ENCODE data around the gene SURF4. TPM values are rescaled to one million over a fixed set of nuclear protein-coding genes. Genes with fewer than 3 reads are reported as not detected.
A peak's percentile ranks its signal among the peaks of the same experiment; 100 is the strongest.

SURF4 gene
- total RNA-seq, 2 donors from 2014 or later = 185 to 204 TPM

DNA sequence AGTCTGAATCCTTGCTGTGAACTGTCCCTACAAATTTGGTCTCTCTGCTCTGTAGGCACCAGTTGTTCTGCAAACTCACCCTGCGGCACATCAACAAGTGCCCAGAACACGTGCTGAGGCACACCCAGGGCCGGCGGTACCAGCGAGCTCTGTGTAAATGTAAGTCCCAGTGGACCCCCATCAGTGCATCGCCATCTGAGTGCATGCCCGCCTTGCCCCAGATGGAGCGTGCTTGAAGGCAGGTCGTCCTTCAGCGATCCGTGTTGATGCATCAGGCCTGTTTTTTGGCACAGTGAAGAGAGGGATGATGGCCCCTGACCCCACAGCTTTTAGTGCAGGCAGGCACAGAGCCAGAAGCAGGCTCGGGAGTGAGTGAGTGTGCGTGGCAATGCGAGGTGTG is 18.2 kb downstream of the SURF4 start:
- DNase-seq (ENCODE audit: low spot score) = no peak
- WGBS = 85% methylated on average over 14 of the region's 14 CpGs
- H3K9me3 ChIP-seq = no peaks in the 10 kb centered on the region
- no peak for TF ChIP-seq CTCF (IDR thresholded peaks at IDR 0.05)
- no peak for TF ChIP-seq POLR2A (IDR thresholded peaks at IDR 0.05)
- TF ChIP-seq POLR2AphosphoS5 (IDR thresholded peaks at IDR 0.05) = no peak
- peaks cover 21% of the 10 kb centered on the region for H3K4me1 ChIP-seq (replicated peaks)
- no peak overlapping the region for H3K27ac ChIP-seq
- H3K27me3 ChIP-seq (replicated peaks; ENCODE audit: insufficient read depth) = no peaks in the 10 kb centered on the region
- H3K4me3 ChIP-seq = no peak overlapping the region
- intact Hi-C loops (cut with DNase I) = no loop called here
- H3K36me3 ChIP-seq = peaks cover 0 to 3% of the 10 kb centered on the region in 2 donors

DNA sequence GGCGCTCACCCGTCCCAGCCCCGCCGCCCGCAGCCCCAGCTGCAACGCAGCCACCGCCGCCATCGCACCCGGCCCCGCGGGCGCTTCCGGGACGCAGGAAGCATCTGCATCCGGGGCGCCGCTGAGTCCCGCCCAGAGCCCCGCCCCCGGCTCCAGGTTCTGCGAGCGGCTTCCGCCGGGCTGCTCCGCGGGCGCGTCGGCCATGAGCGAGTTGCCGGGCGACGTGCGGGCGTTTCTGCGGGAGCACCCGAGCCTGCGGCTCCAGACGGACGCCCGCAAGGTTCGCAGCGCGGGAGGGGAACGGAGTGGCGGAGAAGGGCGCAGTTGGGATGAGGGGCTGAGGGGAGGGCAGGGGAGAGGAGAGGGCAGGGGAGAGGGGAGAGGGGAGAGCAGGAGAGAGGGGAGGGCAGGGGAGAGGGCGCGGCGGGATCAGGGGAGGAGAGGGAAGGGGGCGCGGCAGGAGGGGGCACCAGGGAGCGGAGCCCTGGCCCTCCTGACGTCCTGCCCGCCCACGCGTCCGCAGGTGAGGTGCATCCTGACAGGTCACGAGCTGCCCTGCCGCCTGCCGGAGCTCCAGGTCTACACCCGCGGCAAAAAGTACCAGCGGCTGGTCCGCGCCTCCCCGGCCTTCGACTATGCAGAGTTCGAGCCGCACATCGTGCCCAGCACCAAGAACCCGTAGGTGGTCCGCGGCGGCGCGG is 19.3 kb downstream of the SURF4 start, which contains the start of the genes SURF1 and SURF2:
Gene SURF1 (minus strand): TSS at position 97 of the 701 bp plus-strand sequence. CDS start 34 bp downstream, at position 63.
Gene SURF2 (plus strand): TSS at position 160 of the 701 bp plus-strand sequence. CDS start 43 bp downstream, at position 203.
- Histone ChIP-seq H3K4me3 (peak within 1 kb of the TSS; percentile 70 to 87), H3K36me3 (peaks cover 0 to 8% of the 10 kb centered on the region in 2 donors), H3K27ac (peak within 1 kb of the TSS; percentile 49 to 67), H3K27me3 (replicated peaks; ENCODE audit: insufficient read depth) (no peaks in the 10 kb centered on the region), H3K4me1 (replicated peaks) (peaks cover 18% of the 10 kb centered on the region), H3K9me3 (no peaks in the 10 kb centered on the region)
- TF ChIP-seq POLR2AphosphoS5 (IDR thresholded peaks at IDR 0.05) (peak; percentile 67), POLR2A (IDR thresholded peaks at IDR 0.05) (peak; percentile 44), CTCF (IDR thresholded peaks at IDR 0.05) (peak in 1 of 4 experiments; percentile 18)
- intact Hi-C loops (cut with DNase I) = no loop called here
- 1% methylated on average over 45 of the region's 78 CpGs for WGBS
- DNase-seq (ENCODE audit: low spot score) = peak; percentile 84

GRCh38 chr9:133355881-133356357 is 19.9 kb downstream of the SURF4 start:
- no peaks in the 10 kb centered on the region for H3K9me3 ChIP-seq
- under 1% methylated on average over 31 of the region's 31 CpGs for WGBS
- intact Hi-C loops (cut with DNase I) = no loop called here
- peaks cover 0 to 8% of the 10 kb centered on the region in 2 donors for H3K36me3 ChIP-seq
- peak overlapping the region; percentile 70 to 87 for H3K4me3 ChIP-seq
- peaks cover 18% of the 10 kb centered on the region for H3K4me1 ChIP-seq (replicated peaks)
- peak overlapping the region; percentile 47 to 67 for H3K27ac ChIP-seq
- no peaks in the 10 kb centered on the region for H3K27me3 ChIP-seq (replicated peaks; ENCODE audit: insufficient read depth)
- no peak for TF ChIP-seq CTCF (IDR thresholded peaks at IDR 0.05)
- no peak for TF ChIP-seq POLR2A (IDR thresholded peaks at IDR 0.05)
- TF ChIP-seq POLR2AphosphoS5 (IDR thresholded peaks at IDR 0.05) = no peak
- no peak for DNase-seq (ENCODE audit: low spot score)

- no peak for DNase-seq (ENCODE audit: low spot score)
- H3K27ac ChIP-seq = no peak overlapping the region
- peaks cover 21% of the 10 kb centered on the region for H3K4me1 ChIP-seq (replicated peaks)
- H3K4me3 ChIP-seq = no peak overlapping the region
- intact Hi-C loops (cut with DNase I) = no loop called here
- 86% methylated on average over 7 of the region's 7 CpGs for WGBS
- H3K27me3 ChIP-seq (replicated peaks; ENCODE audit: insufficient read depth) = no peaks in the 10 kb centered on the region
- H3K9me3 ChIP-seq = no peaks in the 10 kb centered on the region
- no peak for TF ChIP-seq POLR2A (IDR thresholded peaks at IDR 0.05)
- TF ChIP-seq CTCF (IDR thresholded peaks at IDR 0.05) = no peak
- TF ChIP-seq POLR2AphosphoS5 (IDR thresholded peaks at IDR 0.05) = no peak
- peaks cover 12 to 13% of the 10 kb centered on the region in 2 donors for H3K36me3 ChIP-seq
These were observed 21.1 kb downstream of the SURF4 start for GRCh38 chr9:133354766-133355165.

Data from prostate gland (tissue), 2 donors.